CD4-positive, CD25-positive, alpha-beta regulatory T cell (primary cell): ENCODE data around the gene DOCK3. TPM values are rescaled to one million over a fixed set of nuclear protein-coding genes. Genes with fewer than 3 reads are reported as not detected.
A peak's percentile ranks its signal among the peaks of the same experiment; 100 is the strongest.
"Not testable (repeated sequence)": the region's sequence is repeated elsewhere in the genome, so short reads cannot be mapped to it uniquely, and the experiment has no call there.

Experiments
- ATAC-seq, 2 donors: fragments of 150-1000 bp; cut with Tn5 transposase; one replicate each; pipeline ENCODE4 v1.10.0; 2021; ENCODE audit warnings: low read depth in 2 of 2, moderate number of reproducible peaks in 2 of 2, moderate library complexity in 1 of 2
- DNase-seq, 3 donors: peaks; one replicate each; pipeline versions ENCODE4 v3.0.0 to v3.0.0-alpha.2; 2012 to 2022; ENCODE audit warnings: mixed read lengths in 1 of 3
- H3K27ac ChIP-seq: one replicate; pipeline ENCODE4 v1.7.0; 2013; ENCODE audit warnings: mild to moderate bottlenecking, low read length; ENCODE audit not compliant: insufficient read depth, poor library complexity, severe bottlenecking
- H3K27me3 ChIP-seq: one replicate; pipeline ENCODE4 v1.7.0; 2013; ENCODE audit warnings: low read length; ENCODE audit not compliant: control insufficient read depth, insufficient read depth
- H3K36me3 ChIP-seq: one replicate; pipeline ENCODE4 v1.7.0; 2013; ENCODE audit warnings: mild to moderate bottlenecking, low read length, moderate library complexity; ENCODE audit not compliant: control insufficient read depth, insufficient read depth
- H3K4me1 ChIP-seq: 2 replicates; pipeline ENCODE4 v1.7.0; 2013; ENCODE audit warnings: mild to moderate bottlenecking, low read length; ENCODE audit not compliant: insufficient read depth, control insufficient read depth, poor library complexity, severe bottlenecking
- H3K4me3 ChIP-seq: one replicate; pipeline ENCODE4 v1.7.0; 2013; ENCODE audit warnings: low read depth, mild to moderate bottlenecking, low read length, moderate library complexity
- H3K9me3 ChIP-seq, 2 experiments: 1 replicate in 1 of 2; 2 replicates in 1 of 2; pipeline ENCODE4 v1.7.0; 2013; ENCODE audit warnings: low read length in 2 of 2, mild to moderate bottlenecking in 1 of 2, moderate library complexity in 1 of 2; ENCODE audit not compliant: control insufficient read depth in 2 of 2
- H3K27ac Mint-ChIP-seq, 3 donors: one replicate each; pipeline ENCODE4 v1.8.0; 2020 to 2022; ENCODE audit warnings: mild to moderate bottlenecking in 3 of 3, mixed read lengths in 3 of 3, moderate library complexity in 2 of 3
- H3K27me3 Mint-ChIP-seq: one replicate; pipeline ENCODE4 v1.8.0; 2022; ENCODE audit warnings: mild to moderate bottlenecking, mixed read lengths
- H3K36me3 Mint-ChIP-seq: one replicate; pipeline ENCODE4 v1.8.0; 2020; ENCODE audit warnings: mixed read lengths
- H3K4me1 Mint-ChIP-seq, 4 donors: one replicate each; pipeline ENCODE4 v1.8.0; 2020 to 2022; ENCODE audit warnings: mixed read lengths in 4 of 4, mild to moderate bottlenecking in 1 of 4
- H3K4me3 Mint-ChIP-seq, 4 donors: one replicate each; pipeline ENCODE4 v1.8.0; 2020 to 2022; ENCODE audit warnings: mild to moderate bottlenecking in 4 of 4, mixed read lengths in 4 of 4, moderate library complexity in 3 of 4
- H3K9me3 Mint-ChIP-seq, 7 donors: one replicate each; pipeline ENCODE4 v1.8.0; 2020 to 2022; ENCODE audit warnings: mixed read lengths in 7 of 7, mild to moderate bottlenecking in 3 of 7, moderate library complexity in 2 of 7
- polyA plus RNA-seq, 4 donors: library from polyadenylated mRNA; unstranded; fragments of 300-500 nt; fragmentation: Illumina TruSeq; gene quantifications; one replicate each; pipeline ENCODE4 v1.2.3, GENCODE V29; 2021
- total RNA-seq: library from RNA; stranded (reverse); gene quantifications from one replicate; pipeline ENCODE4 v1.2.3, GENCODE V29; 2022

The DOCK3 gene
- total and polyA plus RNA-seq, 5 donors from 2014 or later: 0.03 to 0.35 (median 0.08) TPM

- no peaks in the 10 kb centered on the region for H3K4me1 ChIP-seq
- H3K27ac ChIP-seq: no peak overlapping the region
Observed at GRCh38 chr3:51307458-51307857, 632.7 kb downstream of the DOCK3 start.

DNA sequence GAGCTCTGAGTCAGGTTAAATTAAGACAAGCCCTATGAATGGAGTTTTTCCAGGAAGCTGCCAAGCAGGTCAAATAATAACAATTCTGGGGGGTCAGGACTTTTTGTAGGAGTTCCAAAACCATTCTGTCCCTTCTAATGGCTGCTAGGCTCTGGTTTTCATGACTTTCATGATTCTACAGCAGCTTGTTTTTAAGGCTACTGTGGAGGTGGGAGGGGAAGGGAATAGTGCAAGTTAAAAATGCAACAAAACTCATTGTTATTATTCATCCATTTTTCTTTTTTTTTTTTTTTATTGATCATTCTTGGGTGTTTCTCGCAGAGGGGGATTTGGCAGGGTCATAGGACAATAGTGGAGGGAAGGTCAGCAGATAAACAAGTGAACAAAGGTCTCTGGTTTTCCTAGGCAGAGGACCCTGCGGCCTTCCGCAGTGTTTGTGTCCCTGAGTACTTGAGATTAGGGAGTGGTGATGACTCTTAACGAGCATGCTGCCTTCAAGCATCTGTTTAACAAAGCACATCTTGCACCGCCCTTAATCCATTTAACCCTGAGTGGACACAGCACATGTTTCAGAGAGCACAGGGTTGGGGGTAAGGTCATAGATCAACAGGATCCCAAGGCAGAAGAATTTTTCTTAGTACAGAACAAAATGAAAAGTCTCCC, 633.3 kb downstream of the DOCK3 start:
- H3K27me3 ChIP-seq, ATAC-seq, H3K4me1 ChIP-seq, H3K4me3 ChIP-seq, H3K36me3 ChIP-seq, DNase-seq, H3K27ac ChIP-seq, H3K36me3 Mint-ChIP-seq, H3K9me3 ChIP-seq, H3K4me1 Mint-ChIP-seq, H3K4me3 Mint-ChIP-seq, H3K27ac Mint-ChIP-seq: not testable (repeated sequence)
- Mint-ChIP-seq H3K9me3 (peaks cover 0 to 12% (median 4%) of the 10 kb centered on the region in 7 donors), H3K27me3 (peaks cover 17% of the 10 kb centered on the region)

More at GRCh38 chr3:51307458-51307857, 632.7 kb downstream of the DOCK3 start:
- Mint-ChIP-seq H3K4me3 (no peak overlapping the region), H3K27ac (no peak overlapping the region), H3K9me3 (peaks cover 0 to 16% (median 4%) of the 10 kb centered on the region in 7 donors), H3K27me3 (peaks cover 13% of the 10 kb centered on the region), H3K4me1 (no peaks in the 10 kb centered on the region), H3K36me3 (peaks cover 6% of the 10 kb centered on the region)
- no peak for ATAC-seq
- H3K36me3 ChIP-seq: no peaks in the 10 kb centered on the region
- DNase-seq: no peak
- H3K4me3 ChIP-seq: no peak overlapping the region
- H3K9me3 ChIP-seq: peaks cover 2 to 5% of the 10 kb centered on the region in 2 experiments
- H3K27me3 ChIP-seq: no peaks in the 10 kb centered on the region

GRCh38 chr3:51311055-51311454, 636.3 kb downstream of the DOCK3 start:
- Mint-ChIP-seq H3K36me3 (peaks cover 5% of the 10 kb centered on the region), H3K27ac (no peak overlapping the region), H3K9me3 (peaks cover 0 to 8% (median 3%) of the 10 kb centered on the region in 7 donors), H3K4me1 (no peaks in the 10 kb centered on the region), H3K4me3 (no peak overlapping the region), H3K27me3 (peaks cover 17% of the 10 kb centered on the region)
- peaks cover 2 to 3% of the 10 kb centered on the region in 2 experiments for H3K9me3 ChIP-seq
- H3K27ac ChIP-seq: no peak overlapping the region
- DNase-seq (peak in 2 of 3 donors; percentile 30 to 57), ATAC-seq (no peak)
- no peaks in the 10 kb centered on the region for H3K4me1 ChIP-seq
- no peak overlapping the region for H3K4me3 ChIP-seq
- H3K36me3 ChIP-seq: no peaks in the 10 kb centered on the region
- no peaks in the 10 kb centered on the region for H3K27me3 ChIP-seq

- Mint-ChIP-seq H3K4me3 (no peak overlapping the region), H3K27me3 (peaks cover 4% of the 10 kb centered on the region), H3K27ac (no peak overlapping the region), H3K4me1 (no peaks in the 10 kb centered on the region), H3K36me3 (no peaks in the 10 kb centered on the region), H3K9me3 (peaks cover 0 to 2% (median 0%) of the 10 kb centered on the region in 7 donors)
- Histone ChIP-seq H3K4me1 (no peaks in the 10 kb centered on the region), H3K27me3 (peaks cover 2% of the 10 kb centered on the region), H3K4me3 (no peak overlapping the region), H3K9me3 (no peaks in the 10 kb centered on the region), H3K27ac (no peak overlapping the region), H3K36me3 (no peaks in the 10 kb centered on the region)
- ATAC-seq (no peak), DNase-seq (no peak)
Observed at GRCh38 chr3:51328206-51328605, 653.5 kb downstream of the DOCK3 start.

GRCh38 chr3:51330046-51330445, 655.3 kb downstream of the DOCK3 start:
- Mint-ChIP-seq H3K36me3 (no peaks in the 10 kb centered on the region), H3K4me3 (no peak overlapping the region), H3K4me1 (no peaks in the 10 kb centered on the region), H3K27ac (no peak overlapping the region), H3K9me3 (peaks cover 0 to 2% (median 0%) of the 10 kb centered on the region in 7 donors), H3K27me3 (peaks cover 4% of the 10 kb centered on the region)
- H3K9me3 ChIP-seq: no peaks in the 10 kb centered on the region
- H3K36me3 ChIP-seq: no peaks in the 10 kb centered on the region
- H3K4me3 ChIP-seq: no peak overlapping the region
- no peak overlapping the region for H3K27ac ChIP-seq
- DNase-seq (no peak), ATAC-seq (no peak)
- no peaks in the 10 kb centered on the region for H3K4me1 ChIP-seq
- H3K27me3 ChIP-seq: peaks cover 2% of the 10 kb centered on the region

DNA sequence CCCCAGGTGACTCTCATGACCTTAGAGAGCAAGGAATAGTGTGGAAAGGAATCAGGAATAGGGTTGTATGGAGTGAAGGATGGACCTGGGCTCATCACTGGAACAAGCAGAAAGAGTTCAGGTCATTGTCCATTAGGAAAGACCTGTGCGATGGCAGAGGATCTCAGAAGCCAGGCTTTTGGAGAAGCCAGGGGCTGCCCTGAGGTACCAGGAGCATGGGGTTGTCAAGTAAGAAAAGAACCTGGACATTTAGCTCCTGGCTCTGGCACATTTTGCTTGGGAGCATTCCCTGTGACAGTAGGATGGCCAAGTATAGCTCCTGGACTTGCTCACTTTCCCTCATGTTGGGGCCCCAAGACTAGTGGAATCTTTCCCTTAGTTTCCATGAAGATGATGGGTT, 657.4 kb downstream of the DOCK3 start:
- Mint-ChIP-seq H3K27ac (peak overlapping the region in 1 of 3 donors; percentile 17), H3K4me3 (no peak overlapping the region), H3K36me3 (no peaks in the 10 kb centered on the region), H3K9me3 (no peaks in the 10 kb centered on the region), H3K4me1 (no peaks in the 10 kb centered on the region), H3K27me3 (peaks cover 9% of the 10 kb centered on the region)
- Histone ChIP-seq H3K4me1 (no peaks in the 10 kb centered on the region), H3K4me3 (no peak overlapping the region), H3K27me3 (peaks cover 2% of the 10 kb centered on the region), H3K27ac (no peak overlapping the region), H3K36me3 (no peaks in the 10 kb centered on the region), H3K9me3 (no peaks in the 10 kb centered on the region)
- ATAC-seq (no peak), DNase-seq (no peak)

DNA sequence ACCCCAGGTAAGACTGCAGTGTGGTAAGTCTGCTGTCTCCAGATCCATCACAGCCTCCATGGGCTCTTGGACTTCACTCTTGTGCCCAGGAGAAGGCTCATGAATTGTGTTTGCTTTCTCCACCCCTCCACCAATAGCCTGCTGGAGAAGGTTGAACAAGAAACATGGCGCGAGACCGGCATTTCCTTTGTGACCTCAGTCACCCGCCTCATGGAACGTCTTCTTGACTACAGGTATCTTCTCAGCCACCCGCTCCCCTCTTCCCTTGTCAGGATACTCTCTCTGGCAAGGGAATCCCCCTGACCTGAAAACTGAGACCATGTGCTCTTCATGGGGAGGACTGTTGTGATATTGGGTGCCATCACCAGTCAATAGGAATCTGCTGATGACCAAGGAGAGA, 658.3 kb downstream of the DOCK3 start:
- H3K4me1 Mint-ChIP-seq: no peaks in the 10 kb centered on the region
- no peaks in the 10 kb centered on the region for H3K36me3 Mint-ChIP-seq
- H3K36me3 ChIP-seq: no peaks in the 10 kb centered on the region
- H3K4me3 ChIP-seq: no peak overlapping the region
- H3K9me3 Mint-ChIP-seq: no peaks in the 10 kb centered on the region
- ATAC-seq (no peak), DNase-seq (no peak)
- H3K9me3 ChIP-seq: no peaks in the 10 kb centered on the region
- H3K27ac ChIP-seq: no peak overlapping the region
- peaks cover 2% of the 10 kb centered on the region for H3K27me3 ChIP-seq
- H3K27ac Mint-ChIP-seq: no peak overlapping the region
- H3K27me3 Mint-ChIP-seq: peaks cover 10% of the 10 kb centered on the region
- no peaks in the 10 kb centered on the region for H3K4me1 ChIP-seq
- H3K4me3 Mint-ChIP-seq: no peak overlapping the region

DNA sequence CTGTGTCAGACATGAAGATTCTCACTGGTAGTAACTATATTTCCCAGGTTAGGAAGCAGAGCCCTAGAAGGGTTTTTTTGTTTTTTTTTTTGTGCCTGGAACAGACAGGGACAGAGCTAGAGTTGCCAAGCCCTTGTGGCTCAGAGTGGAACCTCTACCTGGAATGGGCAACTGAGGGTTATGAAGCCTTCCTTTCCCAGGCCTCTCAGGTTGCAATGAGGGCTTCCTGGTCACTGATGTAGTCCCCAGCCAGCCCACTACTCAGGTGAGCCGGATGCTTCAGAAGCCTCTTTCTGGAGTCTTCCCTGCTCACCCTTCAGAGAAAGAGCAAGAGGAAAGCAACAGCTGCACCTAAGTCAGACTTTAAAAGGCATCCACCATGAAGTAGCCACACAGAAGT, 661.5 kb downstream of the DOCK3 start:
- H3K27ac Mint-ChIP-seq: no peak overlapping the region
- peaks cover 10% of the 10 kb centered on the region for H3K27me3 Mint-ChIP-seq
- no peak for DNase-seq
- Histone ChIP-seq H3K9me3 (no peaks in the 10 kb centered on the region), H3K36me3 (no peaks in the 10 kb centered on the region), H3K4me3 (no peak overlapping the region), H3K27me3 (peaks cover 2% of the 10 kb centered on the region), H3K27ac (no peak overlapping the region), H3K4me1 (no peaks in the 10 kb centered on the region)
- H3K4me1 Mint-ChIP-seq: no peaks in the 10 kb centered on the region
- no peak for ATAC-seq
- no peak overlapping the region for H3K4me3 Mint-ChIP-seq
- H3K36me3 Mint-ChIP-seq: peaks cover 4% of the 10 kb centered on the region
- no peaks in the 10 kb centered on the region for H3K9me3 Mint-ChIP-seq
